ENCODE results near the gene DAW1.

DAW1 gene

GRCh38 chr2:227862227-227862740, 9.1 kb upstream of the DAW1 start:
- DNase-seq (ENCODE audit: low read depth): peak; percentile 42

- peak; percentile 85 for DNase-seq (ENCODE audit: low read depth)
Measured at GRCh38 chr2:227862741-227863588, 8.5 kb upstream of the DAW1 start.

DNA sequence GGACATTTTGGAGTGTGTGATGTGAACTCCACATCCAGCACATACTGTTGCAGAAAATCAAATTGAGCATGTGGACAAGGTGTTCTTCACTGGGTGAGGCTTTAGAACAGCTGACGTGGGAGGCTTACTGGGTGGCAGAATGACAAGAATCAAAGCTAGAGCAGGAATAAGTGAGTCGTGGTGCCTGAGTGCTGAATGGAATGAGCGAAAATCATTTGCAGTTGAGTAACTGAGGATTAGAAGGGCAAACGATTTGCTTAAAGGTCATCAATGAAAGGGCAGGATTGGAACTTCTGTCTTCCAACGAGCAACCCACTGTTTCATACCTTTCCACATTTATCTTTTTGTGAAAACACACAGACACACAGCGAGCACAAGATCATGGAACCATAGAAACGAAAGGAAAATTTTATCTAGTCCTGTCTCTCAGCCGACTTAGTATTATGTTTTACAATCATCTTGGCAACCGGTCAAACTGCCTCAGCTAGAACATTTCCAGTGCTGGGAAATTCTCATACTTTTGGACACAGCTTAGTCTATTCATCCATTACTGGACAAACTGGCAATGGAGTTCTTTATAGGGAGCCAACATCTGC, 7.2 kb upstream of the DAW1 start:
- DNase-seq (ENCODE audit: low read depth): peak; percentile 53

GRCh38 chr2:227865291-227865690, 6.1 kb upstream of the DAW1 start:
- no peak for DNase-seq (ENCODE audit: low read depth)

- DNase-seq (ENCODE audit: low read depth): no peak
Measured at GRCh38 chr2:227867386-227867785, 4.0 kb upstream of the DAW1 start.

DNA sequence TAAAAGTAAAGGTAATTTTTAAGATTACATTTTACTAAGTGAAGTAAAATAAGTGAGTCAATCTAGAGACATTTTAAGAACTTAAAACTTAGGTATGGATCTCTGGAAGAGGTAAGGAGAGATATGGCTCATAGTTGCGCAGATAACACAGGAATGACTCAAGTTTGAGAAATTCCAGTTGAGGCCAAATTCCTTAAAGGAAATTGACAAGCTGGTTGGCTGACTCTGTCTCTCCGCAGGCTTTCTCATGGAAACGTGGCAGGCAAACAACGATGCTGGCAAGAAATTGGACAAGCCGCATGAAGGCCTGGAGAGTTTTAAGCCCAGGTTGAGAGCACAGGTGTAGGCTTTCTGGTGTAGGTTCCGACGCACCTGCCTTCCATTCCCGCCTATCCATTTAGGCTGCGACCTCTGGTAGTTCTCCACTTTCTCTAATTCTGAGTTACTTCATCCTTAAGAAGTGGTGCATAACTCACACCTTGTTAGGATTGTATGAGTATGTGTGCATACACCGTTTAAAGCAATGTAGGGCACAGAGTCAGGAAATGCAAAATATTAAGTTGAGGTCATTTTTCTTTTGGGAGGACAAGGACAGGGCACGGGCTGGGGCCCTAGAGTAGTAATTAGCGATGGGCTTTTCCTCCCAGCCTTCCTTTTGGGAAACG, 589 bp upstream of the DAW1 start:
- DNase-seq (ENCODE audit: low read depth): peak; percentile 75

- no peak for DNase-seq (ENCODE audit: low read depth)
Measured at GRCh38 chr2:227872676-227873075, 1.2 kb downstream of the DAW1 start.

DNA sequence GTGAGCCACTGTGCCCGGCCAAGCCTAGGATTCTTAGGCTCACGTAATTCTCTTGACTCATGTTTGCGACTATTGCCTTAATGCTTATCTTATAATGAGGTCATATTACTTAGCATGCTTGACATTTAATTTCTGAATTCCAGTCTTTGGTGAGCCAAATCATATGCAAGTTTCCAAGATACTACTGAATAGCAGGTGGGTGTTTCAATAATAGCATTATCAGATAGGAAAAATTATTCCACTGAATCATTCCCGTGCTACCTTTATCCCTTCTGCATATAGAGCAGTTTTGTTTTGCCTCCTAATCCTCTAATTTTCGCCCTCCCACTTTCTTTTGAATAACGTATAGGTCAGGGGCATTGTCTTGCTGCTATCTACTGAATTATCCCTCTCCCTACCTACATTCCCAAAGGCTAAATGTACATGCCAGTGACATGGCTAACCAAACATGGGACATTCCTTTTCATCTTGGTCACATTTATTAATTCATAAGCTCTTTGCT, 4.9 kb downstream of the DAW1 start:
- DNase-seq (ENCODE audit: low read depth): peak; percentile 15

DNA sequence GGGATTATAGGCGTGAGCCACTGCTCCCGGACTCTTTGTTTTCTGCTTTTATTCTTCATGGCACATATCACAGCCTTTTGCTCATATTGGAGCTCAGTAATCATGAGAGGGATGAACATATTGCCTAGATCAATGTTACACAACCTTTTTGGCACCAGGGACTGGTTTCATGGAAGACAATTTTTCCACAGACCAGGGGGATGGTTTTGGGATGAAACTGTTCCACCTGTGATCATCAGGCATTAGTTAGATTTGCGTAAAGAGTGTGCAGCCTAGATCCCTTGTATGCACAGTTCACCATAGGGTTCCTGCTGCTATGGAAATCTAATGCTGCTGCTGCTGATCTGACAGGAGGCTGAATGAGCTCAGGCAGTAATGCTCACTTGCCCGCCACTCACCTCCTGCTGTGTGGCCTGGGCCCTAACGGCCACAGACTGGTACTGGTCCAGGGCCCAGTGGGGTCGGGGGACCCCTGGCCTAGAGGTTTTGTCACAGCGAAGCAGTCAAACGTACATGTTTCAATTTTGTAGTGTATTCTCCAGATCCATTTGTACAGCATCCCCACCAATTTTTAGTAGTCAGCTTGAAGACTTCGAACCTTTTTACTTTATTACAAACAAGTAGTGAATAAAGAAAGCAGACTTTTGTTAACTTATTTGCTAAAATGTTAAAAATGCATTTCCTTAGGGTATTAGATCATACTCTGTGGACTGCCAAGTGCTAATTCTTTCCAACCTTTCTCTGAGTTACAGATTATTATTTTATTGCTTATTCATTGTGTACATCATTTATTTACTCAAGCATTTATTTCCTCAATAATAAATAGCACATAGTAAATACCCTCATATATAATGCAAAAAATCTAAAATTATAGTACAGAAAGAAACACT, 6.2 kb downstream of the DAW1 start:
- DNase-seq (ENCODE audit: low read depth): no peak

GRCh38 chr2:227880460-227880859, 9.0 kb downstream of the DAW1 start:
- no peak for DNase-seq (ENCODE audit: low read depth)

GRCh38 chr2:227881866-227882517, 10.6 kb downstream of the DAW1 start:
- DNase-seq (ENCODE audit: low read depth): no peak

DNA sequence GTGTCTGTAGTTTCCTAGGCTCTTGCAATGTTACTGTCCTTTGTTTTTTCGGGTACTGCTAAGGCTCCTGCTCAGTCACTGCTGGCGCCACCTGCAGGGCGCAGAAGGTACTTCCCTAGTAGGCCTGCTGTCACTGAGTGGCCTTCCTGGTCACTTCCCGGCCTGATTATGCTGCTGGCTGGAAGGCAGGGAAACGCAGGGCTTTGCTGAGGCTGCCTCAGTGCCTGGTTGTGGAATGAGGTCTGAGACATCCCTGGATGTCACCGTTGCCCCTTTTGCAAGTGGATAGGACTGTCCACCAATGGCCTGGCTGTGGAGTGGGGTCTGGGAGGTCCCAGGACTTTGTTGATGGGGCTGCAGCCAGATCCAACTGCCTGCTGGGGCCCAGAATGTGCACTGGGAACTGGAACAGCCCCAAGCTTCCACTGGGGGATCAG, 13.1 kb downstream of the DAW1 start:
- peak; percentile 78 for DNase-seq (ENCODE audit: low read depth)

DNA sequence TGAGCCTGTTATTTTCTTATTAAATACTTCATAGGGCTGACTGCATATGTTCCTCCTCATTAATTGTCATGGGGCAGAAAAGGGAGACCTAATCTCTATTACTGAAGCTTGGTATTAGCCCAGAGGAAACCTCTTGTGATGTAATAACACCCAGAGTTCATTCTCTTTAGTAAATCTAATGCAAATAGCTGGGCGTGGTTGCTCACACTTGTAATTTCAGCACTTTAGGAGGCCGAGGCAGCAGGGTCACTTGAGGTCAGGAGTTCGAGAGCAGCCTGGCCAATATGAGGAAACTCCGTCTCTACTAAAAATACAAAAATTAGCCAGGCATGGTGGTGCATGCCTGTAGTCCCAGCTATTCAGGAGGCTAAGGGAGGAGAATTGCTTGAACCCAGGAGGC, 14.7 kb downstream of the DAW1 start:
- no peak for DNase-seq (ENCODE audit: low read depth)

DNA sequence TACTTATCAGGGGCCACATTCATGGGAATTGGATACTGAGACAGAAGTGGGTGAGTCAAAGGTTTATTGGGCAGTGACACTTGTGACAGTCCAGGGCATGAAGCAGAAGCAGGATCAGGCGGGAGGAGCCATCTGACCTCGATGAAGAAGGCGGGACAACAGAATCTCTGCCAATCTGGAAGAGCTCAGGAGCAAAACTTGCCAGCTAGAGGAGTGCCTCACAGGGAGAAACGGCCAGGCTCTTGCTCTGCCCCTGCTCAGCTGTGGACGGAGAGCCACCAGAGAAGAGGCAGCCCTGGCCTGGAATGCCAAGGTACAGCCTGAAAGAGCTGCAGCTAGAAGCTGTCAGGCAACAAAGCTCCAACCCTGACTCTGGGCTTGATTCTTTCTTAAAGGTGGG, 16.9 kb downstream of the DAW1 start:
- DNase-seq (ENCODE audit: low read depth): peak; percentile 15

- no peak for DNase-seq (ENCODE audit: low read depth)
Measured at GRCh38 chr2:227889336-227889735, 17.9 kb downstream of the DAW1 start.

- DNase-seq (ENCODE audit: low read depth): peak; percentile 59
Measured at GRCh38 chr2:227890495-227891079, 19.2 kb downstream of the DAW1 start.

- DNase-seq (ENCODE audit: low read depth): no peak
Measured at GRCh38 chr2:227891673-227892072, 20.2 kb downstream of the DAW1 start.

DNA sequence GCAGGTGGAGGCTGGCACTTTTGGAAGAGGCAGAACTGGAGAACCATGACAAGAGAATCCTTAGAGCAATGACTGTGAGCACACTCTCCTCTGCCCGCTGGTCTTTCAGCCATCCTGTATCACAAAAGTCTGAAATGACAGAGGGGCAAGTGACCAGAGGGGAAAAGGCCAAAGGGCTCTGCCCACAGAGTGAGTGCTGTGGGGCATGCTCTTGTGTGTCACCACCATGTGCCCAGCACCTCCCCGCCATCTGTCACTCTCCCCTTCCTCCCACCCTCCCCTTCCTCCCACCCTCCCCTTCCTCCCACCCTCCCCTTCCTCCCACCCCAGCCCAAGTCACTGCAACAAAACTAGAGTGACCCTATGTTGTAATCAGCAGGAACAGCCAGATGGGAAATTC, 31.9 kb downstream of the DAW1 start:
- DNase-seq (ENCODE audit: low read depth): no peak

DNA sequence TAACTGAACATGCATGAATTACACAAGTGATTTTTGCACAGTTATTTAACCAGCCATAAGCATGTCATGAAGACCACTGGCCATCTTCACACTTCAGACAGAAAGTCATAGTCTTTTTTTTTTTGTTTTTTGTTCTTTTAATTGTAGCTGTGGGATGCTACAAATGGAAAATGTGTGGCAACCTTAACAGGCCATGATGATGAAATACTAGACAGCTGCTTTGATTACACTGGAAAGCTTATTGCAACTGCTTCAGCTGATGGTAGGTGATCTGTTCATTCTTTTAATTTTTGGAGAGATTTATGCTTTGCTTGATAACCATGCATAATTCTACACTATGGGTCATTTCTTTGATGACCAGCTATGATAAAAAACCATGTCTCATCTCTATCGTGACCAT, 35.6 kb downstream of the DAW1 start:
- no peak for DNase-seq (ENCODE audit: low read depth)

GRCh38 chr2:227908266-227909054, 37.0 kb downstream of the DAW1 start:
- peak; percentile 4 for DNase-seq (ENCODE audit: low read depth)

Measured in EH (cell line).